Endometrial microvascular endothelial cells (primary cell): ENCODE results near the gene LRMDA. TPM values are rescaled to one million over a fixed set of nuclear protein-coding genes. Genes with fewer than 3 reads are reported as not detected.

Experiments
- in situ Hi-C: cut with HindIII; loops from 2 replicates; pipeline ENCODE4 v1.10.0; 2017; ENCODE audit warnings: low sequenced_read_pairs, low pct_unique_long_range_greater_than_20kb; ENCODE audit errors: inconsistent ontology term
- total RNA-seq: library from RNA; depleted of rRNA; stranded (reverse); fragments of >200 nt; gene quantifications from one replicate; pipeline ENCODE4 v1.2.3, GENCODE V29; 2015; ENCODE audit errors: inconsistent ontology term

LRMDA gene
- total RNA-seq, 1 donor from 2014 or later: 1.2 TPM

DNA sequence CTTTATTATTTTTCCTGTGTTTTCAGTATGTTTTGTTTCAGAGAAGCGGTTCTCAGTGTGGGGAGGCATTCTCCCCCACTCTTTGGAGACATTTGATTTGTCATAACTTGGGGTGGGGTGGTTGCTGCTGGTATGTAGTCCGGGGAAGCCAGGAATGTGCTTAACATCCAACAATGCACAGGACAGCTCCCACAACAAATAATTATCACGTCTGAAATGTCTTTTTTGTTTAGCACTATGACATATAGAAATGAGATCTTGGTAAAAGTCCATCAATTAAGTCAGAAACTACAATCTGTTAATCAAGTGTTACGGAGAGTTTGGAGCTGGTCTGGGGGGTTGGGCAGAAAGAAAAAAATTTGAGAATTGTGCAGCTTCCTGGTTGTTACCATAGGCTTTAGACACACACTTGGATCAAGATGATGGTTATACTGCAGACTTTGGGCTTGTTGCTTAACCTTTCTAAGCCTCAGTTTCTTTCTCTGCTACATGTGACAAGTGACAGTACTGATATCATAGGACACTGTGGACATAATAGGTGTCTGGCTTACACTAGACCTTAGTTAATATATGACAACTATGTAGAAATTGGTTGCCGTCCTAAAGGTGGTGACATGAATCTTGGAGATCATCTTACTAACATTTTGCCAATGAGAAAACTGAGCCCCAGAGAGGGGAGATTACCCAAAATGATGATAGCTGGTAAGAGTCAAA lies 113.7 kb downstream of the LRMDA start:
- in situ Hi-C loops: no loop called here

DNA sequence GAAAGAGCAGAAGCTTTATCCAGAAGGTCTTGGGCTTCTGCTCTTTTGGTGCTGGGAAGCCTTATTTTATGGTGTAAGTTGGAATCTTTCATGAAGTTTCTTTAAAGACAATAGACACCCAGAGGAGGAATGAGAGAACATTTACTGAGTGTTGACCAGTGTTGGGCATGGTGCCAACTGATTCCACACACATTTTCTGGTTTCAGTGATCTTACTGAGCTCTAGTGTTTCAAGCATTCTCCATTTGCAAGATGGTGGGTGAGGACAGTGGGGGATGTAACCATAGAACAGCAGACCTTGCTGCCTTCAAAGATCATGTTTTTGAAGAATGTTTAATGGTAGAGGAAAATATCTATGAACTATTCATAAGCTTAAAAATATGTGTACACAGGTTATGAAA lies 114.6 kb downstream of the LRMDA start:
- in situ Hi-C loops: no loop called here

DNA sequence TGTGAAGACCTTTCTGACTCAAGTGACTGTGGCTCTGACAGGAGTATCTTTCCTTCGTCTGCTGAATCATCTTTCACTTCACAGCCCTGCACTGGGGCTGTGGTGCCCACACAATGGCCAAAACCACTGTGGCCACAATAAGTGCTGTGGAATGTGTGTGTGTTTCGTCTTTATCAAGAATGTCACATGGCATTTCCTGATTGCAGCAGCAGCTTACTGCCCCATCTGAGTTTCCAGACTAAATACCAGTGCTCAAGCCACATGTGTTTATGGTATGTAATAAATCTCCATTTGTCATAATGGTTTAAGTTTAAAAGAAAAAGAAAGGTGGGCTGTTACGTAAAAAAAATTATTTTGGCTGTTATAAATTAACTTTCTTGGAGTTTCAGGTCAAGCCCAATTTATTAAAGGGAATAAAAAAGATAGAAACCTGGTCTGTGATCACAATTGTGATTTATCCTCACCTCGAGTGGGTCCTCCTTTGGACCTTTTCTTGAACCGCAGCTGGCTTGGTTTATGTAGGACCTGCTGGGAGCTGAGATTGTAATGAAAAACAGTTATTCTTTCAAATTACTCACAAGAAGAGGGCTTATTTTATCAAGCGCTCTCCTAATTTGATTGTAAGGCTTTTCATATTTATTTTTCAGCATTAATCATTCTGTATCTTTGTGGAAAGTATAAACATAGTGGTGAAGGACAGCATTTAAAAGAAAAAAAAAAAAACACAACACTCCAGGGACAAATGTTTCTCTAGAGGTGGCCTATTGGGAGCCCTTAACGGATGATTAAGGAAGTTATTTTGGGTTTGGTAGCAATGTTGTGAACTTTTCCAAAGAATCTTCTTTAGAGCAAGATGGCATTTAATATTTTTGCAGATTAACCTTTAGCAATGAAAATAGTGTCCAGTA lies 116.2 kb downstream of the LRMDA start:
- in situ Hi-C loops: no loop called here

GRCh38 chr10:75548356-75548755 lies 116.9 kb downstream of the LRMDA start:
- in situ Hi-C loops: no loop called here

- in situ Hi-C loops: no loop called here
Measured at GRCh38 chr10:75550191-75550590, 118.8 kb downstream of the LRMDA start.

DNA sequence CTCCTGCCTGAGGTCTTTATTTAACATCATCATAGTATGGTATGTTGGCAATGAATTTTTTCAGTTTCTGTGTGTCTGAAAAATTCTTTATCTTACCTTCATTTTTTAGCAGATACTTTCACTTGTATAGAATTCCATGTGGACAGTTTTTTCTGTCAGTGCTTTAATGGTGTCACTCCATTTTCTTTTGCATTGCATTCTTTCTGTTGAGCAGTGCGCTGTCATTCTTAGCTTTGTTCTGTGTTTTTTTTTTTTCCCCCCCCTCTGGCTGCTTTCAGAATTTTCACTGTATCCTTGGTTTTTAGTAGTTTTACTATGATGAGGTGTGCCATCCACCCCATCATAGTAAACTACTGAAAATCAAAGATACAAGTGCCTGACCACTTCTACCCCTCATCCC lies 120.7 kb downstream of the LRMDA start:
- in situ Hi-C loops: no loop called here

GRCh38 chr10:75553550-75553949 lies 122.1 kb downstream of the LRMDA start:
- in situ Hi-C loops: no loop called here

- in situ Hi-C loops: no loop called here
Measured at GRCh38 chr10:75555323-75555722, 123.9 kb downstream of the LRMDA start.

DNA sequence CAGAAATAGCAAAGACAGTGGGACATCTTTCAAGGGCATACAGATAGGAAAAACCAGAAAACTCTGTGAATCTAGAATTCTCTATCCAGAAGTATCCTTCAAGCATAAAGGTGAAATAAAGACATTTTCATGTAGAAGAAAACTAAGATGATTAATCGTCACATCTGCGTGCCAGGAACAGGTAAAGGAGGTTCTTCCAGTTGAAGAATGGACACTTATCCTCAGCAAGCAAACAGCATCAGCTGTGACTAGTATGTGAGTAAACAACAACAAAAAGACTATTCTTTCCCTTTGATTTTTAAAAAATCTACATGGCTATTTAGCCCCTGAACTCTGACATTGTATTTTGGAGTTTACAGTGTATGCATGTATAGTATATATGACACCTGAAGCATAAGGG lies 124.9 kb downstream of the LRMDA start:
- in situ Hi-C loops: no loop called here

- in situ Hi-C loops: no loop called here
Measured at GRCh38 chr10:75565286-75566251, 134.1 kb downstream of the LRMDA start.

- in situ Hi-C loops: no loop called here
Measured at GRCh38 chr10:75568450-75569130, 137.2 kb downstream of the LRMDA start.

GRCh38 chr10:75569506-75569905 lies 138.1 kb downstream of the LRMDA start:
- in situ Hi-C loops: no loop called here

- in situ Hi-C loops: no loop called here
Measured at GRCh38 chr10:75572478-75572877, 141.1 kb downstream of the LRMDA start.

- in situ Hi-C loops: no loop called here
Measured at GRCh38 chr10:75575940-75576339, 144.5 kb downstream of the LRMDA start.

DNA sequence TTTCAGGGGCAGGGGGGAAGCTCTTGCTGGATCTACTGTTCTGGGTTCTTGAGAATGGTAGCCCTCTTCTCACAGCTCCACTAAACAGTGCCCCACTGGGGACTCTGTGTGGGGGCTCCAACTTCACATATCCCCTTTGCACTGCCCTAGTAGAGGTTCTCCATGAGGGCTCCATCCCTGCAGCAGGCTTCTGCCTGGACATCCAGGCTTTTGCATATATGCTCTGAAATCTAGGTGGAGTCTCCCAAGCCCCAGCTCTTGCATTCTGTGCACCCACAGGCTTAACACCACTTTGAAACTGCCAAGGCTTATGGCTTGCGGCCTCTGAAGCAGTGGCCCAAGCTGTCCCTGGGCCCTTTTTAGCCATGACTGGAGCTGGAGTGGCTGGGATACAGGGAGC lies 150.7 kb downstream of the LRMDA start:
- in situ Hi-C loops: no loop called here

DNA sequence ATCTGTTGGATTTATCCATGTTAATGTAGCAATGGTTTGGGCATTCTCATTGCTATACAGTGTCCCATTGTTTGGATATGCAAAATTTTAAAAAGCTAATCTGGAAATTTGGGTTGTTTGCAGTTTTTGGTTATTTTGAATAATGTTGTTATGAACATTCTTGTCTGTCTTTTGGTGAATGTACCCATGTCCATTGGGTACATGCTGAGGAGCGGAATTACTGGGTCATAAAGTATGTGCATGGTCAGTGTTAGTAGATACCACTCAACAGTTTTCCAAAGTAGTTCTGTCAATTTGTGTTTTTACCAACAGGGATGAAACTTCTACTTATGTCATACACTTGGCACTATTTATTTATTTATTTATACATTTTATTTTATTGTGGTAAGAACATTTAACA lies 153.9 kb downstream of the LRMDA start:
- in situ Hi-C loops: no loop called here

GRCh38 chr10:75586814-75587213 lies 155.4 kb downstream of the LRMDA start:
- in situ Hi-C loops: no loop called here

DNA sequence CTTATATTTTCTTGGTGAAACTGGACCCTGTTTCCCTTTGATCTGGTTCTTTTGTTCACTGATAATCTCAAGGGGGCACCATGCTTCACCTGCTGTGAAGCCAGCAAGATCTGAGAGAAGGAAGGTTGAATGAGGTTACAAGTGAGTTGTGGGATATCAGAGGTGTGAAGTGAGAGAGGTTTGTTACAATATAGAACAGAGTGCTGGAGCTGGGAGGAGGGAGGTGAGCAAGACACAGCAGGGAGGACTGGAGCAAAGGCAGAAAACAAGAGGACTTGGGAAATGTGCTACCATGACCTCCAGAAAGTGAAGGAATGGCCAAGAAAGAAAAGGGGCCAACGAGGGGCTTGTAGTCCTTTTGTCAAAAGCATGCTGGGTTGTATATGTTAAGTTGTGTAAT lies 156.6 kb downstream of the LRMDA start:
- in situ Hi-C loops: no loop called here
